ENCODE measurements around the gene CACNA2D3.

The CACNA2D3 gene

GRCh38 chr3:54159917-54160316, 37.6 kb downstream of the CACNA2D3 start:
- no peak for DNase-seq (ENCODE audit: low spot score)
- TF ChIP-seq, protein P1, sequence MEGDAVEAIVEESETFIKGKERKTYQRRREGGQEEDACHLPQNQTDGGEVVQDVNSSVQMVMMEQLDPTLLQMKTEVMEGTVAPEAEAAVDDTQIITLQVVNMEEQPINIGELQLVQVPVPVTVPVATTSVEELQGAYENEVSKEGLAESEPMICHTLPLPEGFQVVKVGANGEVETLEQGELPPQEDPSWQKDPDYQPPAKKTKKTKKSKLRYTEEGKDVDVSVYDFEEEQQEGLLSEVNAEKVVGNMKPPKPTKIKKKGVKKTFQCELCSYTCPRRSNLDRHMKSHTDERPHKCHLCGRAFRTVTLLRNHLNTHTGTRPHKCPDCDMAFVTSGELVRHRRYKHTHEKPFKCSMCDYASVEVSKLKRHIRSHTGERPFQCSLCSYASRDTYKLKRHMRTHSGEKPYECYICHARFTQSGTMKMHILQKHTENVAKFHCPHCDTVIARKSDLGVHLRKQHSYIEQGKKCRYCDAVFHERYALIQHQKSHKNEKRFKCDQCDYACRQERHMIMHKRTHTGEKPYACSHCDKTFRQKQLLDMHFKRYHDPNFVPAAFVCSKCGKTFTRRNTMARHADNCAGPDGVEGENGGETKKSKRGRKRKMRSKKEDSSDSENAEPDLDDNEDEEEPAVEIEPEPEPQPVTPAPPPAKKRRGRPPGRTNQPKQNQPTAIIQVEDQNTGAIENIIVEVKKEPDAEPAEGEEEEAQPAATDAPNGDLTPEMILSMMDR (IDR thresholded peaks at IDR 0.05; ENCODE audit: extremely low read depth, missing control alignments) = no peak

- no peak for DNase-seq (ENCODE audit: low spot score)
- TF ChIP-seq, protein P1 (IDR thresholded peaks at IDR 0.05; ENCODE audit: extremely low read depth, missing control alignments) = no peak
Measured at GRCh38 chr3:54163441-54163840, 41.1 kb downstream of the CACNA2D3 start.

GRCh38 chr3:54164192-54164975, 42.0 kb downstream of the CACNA2D3 start:
- DNase-seq (ENCODE audit: low spot score) = no peak
- TF ChIP-seq, protein P1 (IDR thresholded peaks at IDR 0.05; ENCODE audit: extremely low read depth, missing control alignments) = no peak

GRCh38 chr3:54165865-54166264, 43.5 kb downstream of the CACNA2D3 start:
- DNase-seq (ENCODE audit: low spot score) = no peak

DNA sequence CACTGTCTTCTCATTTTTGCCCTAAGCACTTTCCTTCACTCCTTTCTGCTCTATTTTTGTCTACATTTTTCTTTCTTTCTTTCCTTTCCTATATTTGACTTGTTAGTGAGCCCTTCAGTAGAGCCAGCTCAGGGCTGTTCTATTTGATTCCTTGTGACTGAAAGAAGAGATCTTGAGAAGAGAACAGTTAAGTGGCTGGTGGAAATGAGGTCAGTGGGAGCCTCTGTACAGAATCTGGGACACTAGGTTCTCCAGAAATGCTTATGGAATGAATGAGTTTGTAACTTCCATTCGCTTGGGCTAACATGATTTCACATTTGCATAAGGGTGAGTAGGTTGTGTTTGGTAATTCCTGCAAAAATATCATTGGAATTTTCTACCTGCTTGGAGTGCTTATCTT, 45.6 kb downstream of the CACNA2D3 start:
- no peak for DNase-seq (ENCODE audit: low spot score)

More at GRCh38 chr3:54165865-54166264, 43.5 kb downstream of the CACNA2D3 start:
- TF ChIP-seq, protein P1 (IDR thresholded peaks at IDR 0.05; ENCODE audit: extremely low read depth, missing control alignments) = no peak

DNA sequence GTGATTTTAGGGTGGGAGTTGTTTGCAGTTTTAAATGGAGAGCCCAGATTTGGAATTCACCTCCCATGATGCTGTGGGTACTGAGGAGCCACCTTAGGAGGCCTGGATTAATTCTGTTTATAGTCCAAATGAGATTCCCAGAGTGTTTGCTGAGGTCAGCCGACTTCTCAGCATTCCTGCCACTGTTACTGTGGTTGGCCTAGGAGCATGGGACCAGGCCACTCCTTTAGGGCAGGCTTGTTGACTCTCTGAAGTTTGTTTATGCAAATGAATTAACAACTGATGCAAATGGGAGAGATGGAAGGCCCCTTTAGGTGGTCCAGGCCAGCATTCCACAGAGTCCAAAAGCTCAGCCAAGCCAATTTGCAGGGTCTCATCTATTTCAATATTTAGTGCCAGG, 46.1 kb downstream of the CACNA2D3 start:
- no peak for DNase-seq (ENCODE audit: low spot score)
- TF ChIP-seq, protein P1 (IDR thresholded peaks at IDR 0.05; ENCODE audit: extremely low read depth, missing control alignments) = no peak

More for the DNA sequence above, 45.6 kb downstream of the CACNA2D3 start:
- TF ChIP-seq, protein P1 (IDR thresholded peaks at IDR 0.05; ENCODE audit: extremely low read depth, missing control alignments) = no peak

DNA sequence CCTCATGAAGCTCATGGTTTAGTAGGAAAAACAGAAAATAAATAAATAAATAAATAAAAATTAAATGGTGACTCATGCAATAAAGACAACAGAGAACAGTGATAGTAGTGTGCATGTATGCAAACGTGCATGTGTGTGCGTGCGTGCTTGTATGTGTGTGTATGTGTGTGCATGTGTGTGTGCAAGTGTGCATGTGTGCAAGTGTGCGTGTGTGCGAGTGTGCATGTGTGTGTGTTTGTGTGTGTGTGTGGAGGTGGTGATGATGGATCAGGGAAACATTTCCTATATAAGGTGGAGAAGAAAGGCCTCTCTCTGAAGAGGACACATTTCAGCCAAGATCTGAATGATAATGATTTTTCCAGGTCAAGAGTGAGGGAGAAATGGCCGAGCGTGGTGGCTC, 47.2 kb downstream of the CACNA2D3 start:
- TF ChIP-seq, protein P1 (IDR thresholded peaks at IDR 0.05; ENCODE audit: extremely low read depth, missing control alignments) = no peak
- DNase-seq (ENCODE audit: low spot score) = no peak
